Cardiac fibroblast (primary cell): ENCODE measurements around the gene CD86.

Experiments
- DNase-seq, 2 donors: peaks; one replicate each; pipeline versions ENCODE4 v3.0.0 to v3.0.0-alpha.2; 2010; ENCODE audit warnings: low read depth in 2 of 2
- H3K4me3 ChIP-seq, 2 donors: replicated peaks in 1 of 2; 1 replicate in 1 of 2; 2 replicates in 1 of 2; pipeline ENCODE4 v1.5.1; 2011; ENCODE audit warnings: low read depth in 2 of 2, low read length in 2 of 2, mild to moderate bottlenecking in 2 of 2, moderate library complexity in 1 of 2
- CTCF ChIP-seq: IDR thresholded peaks from one replicate; pipeline ENCODE4 v1.5.1; 2011; ENCODE audit warnings: low read depth, mild to moderate bottlenecking, low read length, inconsistent platforms

CD86 gene

GRCh38 chr3:122055215-122055614, at the start of gene CD86:
CD86 (plus strand) TSS chr3:122055362; CDS start chr3:122055490, 128 bp downstream.
- no peak within 1 kb of the TSS for H3K4me3 ChIP-seq
- TF ChIP-seq CTCF: no peak
- no peak for DNase-seq

GRCh38 chr3:122006267-122006666, 48.9 kb upstream of the CD86 start:
- TF ChIP-seq CTCF: no peak
- DNase-seq: no peak
- H3K4me3 ChIP-seq: no peak overlapping the region

GRCh38 chr3:122008166-122008565, 47.0 kb upstream of the CD86 start:
- DNase-seq: no peak
- TF ChIP-seq CTCF: no peak
- no peak overlapping the region for H3K4me3 ChIP-seq

- no peak for TF ChIP-seq CTCF
- DNase-seq: no peak
- no peak overlapping the region for H3K4me3 ChIP-seq
Measured at GRCh38 chr3:122010506-122010905, 44.7 kb upstream of the CD86 start.

- no peak overlapping the region for H3K4me3 ChIP-seq
- TF ChIP-seq CTCF: no peak
- no peak for DNase-seq
Measured at GRCh38 chr3:122011396-122011795, 43.8 kb upstream of the CD86 start.

- H3K4me3 ChIP-seq: no peak overlapping the region
- TF ChIP-seq CTCF: no peak
- no peak for DNase-seq
Measured at GRCh38 chr3:122012821-122013220, 42.3 kb upstream of the CD86 start.

GRCh38 chr3:122013448-122013925, 41.7 kb upstream of the CD86 start:
- DNase-seq: no peak
- no peak for TF ChIP-seq CTCF
- no peak overlapping the region for H3K4me3 ChIP-seq
